Fibroblast of the conjunctiva (primary cell): Measurements from ENCODE around the gene SPATA31A1.
"Not testable (repeated sequence)": the region's sequence is repeated elsewhere in the genome, so short reads cannot be mapped to it uniquely, and the experiment has no call there.

Source experiments
- DNase-seq: peaks from one replicate; pipeline ENCODE4 v3.0.0-alpha.2; 2010; ENCODE audit warnings: low read depth

SPATA31A1 gene

GRCh38 chr9:39355369-39355768 lies at the start of gene SPATA31A1:
SPATA31A1 (plus strand) TSS chr9:39355669; CDS start chr9:39355731, 62 bp downstream.
- not testable (repeated sequence) for DNase-seq

- not testable (repeated sequence) for DNase-seq
These were observed 52.1 kb downstream of the SPATA31A1 start for GRCh38 chr9:39407261-39408204.

- DNase-seq = not testable (repeated sequence)
These were observed 55.9 kb downstream of the SPATA31A1 start for GRCh38 chr9:39411254-39411940.
